H1 (cell line): ENCODE measurements around the gene LRRC45.

Experiments used
- EP300 ChIP-seq, 2 experiments: IDR thresholded peaks; 1 replicate in 1 of 2; 2 replicates in 1 of 2; pipeline ENCODE4 v1.6.1; 2011 to 2012; ENCODE audit warnings: low read depth in 2 of 2, low read length in 2 of 2, mild to moderate bottlenecking in 2 of 2, borderline replicate concordance in 1 of 2, inconsistent platforms in 1 of 2, moderate library complexity in 1 of 2
- POLR2A ChIP-seq, 2 experiments: IDR thresholded peaks; 1 replicate in 1 of 2; 2 replicates in 1 of 2; pipeline ENCODE4 v1.6.1; 2011; ENCODE audit warnings: low read depth in 2 of 2, low read length in 2 of 2, mild to moderate bottlenecking in 2 of 2; ENCODE audit errors: control extremely low read depth in 1 of 2
- POLR2AphosphoS5 ChIP-seq: IDR thresholded peaks from 2 replicates; pipeline ENCODE4 v1.6.1; 2011; ENCODE audit warnings: low read depth, low read length
- RAD21 ChIP-seq, 2 experiments: IDR thresholded peaks in 1 of 2; conservative IDR thresholded peaks in 1 of 2; 2 replicates each; pipeline ENCODE4 v1.6.1; 2011; ENCODE audit warnings: low read depth in 2 of 2, low read length in 2 of 2, improper control_type of control experiment in 1 of 2, inconsistent platforms in 1 of 2, mild to moderate bottlenecking in 1 of 2, moderate library complexity in 1 of 2
- RXRA ChIP-seq: IDR thresholded peaks from 2 replicates; pipeline ENCODE4 v1.6.1; 2011; ENCODE audit warnings: low read depth, mild to moderate bottlenecking, low read length, moderate library complexity; ENCODE audit not compliant: insufficient read depth
- SIN3A ChIP-seq, 2 experiments: IDR thresholded peaks in 1 of 2; conservative IDR thresholded peaks in 1 of 2; 2 replicates each; pipeline ENCODE4 v1.6.1; 2011 to 2012; ENCODE audit warnings: low read length in 2 of 2, improper control_type of control experiment in 1 of 2, low read depth in 1 of 2, mild to moderate bottlenecking in 1 of 2
- TAF1 ChIP-seq: IDR thresholded peaks from 2 replicates; pipeline ENCODE4 v1.6.1; 2011; ENCODE audit warnings: mild to moderate bottlenecking, low read depth, low read length
- TAF7 ChIP-seq: optimal IDR thresholded peaks from 2 replicates; pipeline ENCODE3; 2011; ENCODE audit warnings: low read depth, mild to moderate bottlenecking, inconsistent platforms, low read length, moderate library complexity, borderline replicate concordance
- TF ChIP-seq, protein P1 (sequence below), 3 experiments: IDR thresholded peaks; 1 replicate in 2 of 3; 2 replicates in 1 of 3; pipeline versions ENCODE4 v1.5.1 to v1.6.1; 2011; ENCODE audit warnings: low read length in 3 of 3, mild to moderate bottlenecking in 3 of 3, inconsistent platforms in 2 of 3, low read depth in 1 of 3, moderate library complexity in 1 of 3; ENCODE audit not compliant: insufficient read depth in 1 of 3; ENCODE audit errors: control extremely low read depth in 1 of 3
- TF ChIP-seq, protein P2 (sequence below): IDR thresholded peaks from 2 replicates; pipeline ENCODE4 v1.6.1; 2012; ENCODE audit warnings: inconsistent platforms

DNA sequence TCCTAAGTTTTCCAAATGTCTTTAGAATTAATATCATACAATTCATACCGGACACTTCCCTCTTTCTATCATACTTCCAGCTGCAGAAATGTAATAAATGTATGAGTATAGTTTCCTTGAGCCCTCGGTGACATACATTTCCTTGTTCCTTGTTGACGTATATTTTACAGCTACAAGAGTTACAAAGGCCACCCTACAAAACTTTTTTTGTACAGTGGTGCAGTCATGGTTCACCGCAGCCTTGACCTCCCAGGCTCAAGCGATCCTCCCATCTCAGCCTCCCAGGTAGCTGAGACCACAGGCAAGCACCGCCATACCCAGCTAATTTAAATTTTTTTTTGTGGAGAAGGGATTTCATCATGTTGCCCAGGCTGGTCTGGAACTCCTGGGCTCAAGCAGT is 49.7 kb downstream of the LRRC45 start:
- TF ChIP-seq EP300 (IDR thresholded peaks at IDR 0.05; ENCODE audit: borderline replicate concordance in 1 of 2, low read depth in 2 of 2, low read length in 2 of 2) (no peak), RXRA (no peak), RAD21 (IDR thresholded peaks at IDR 0.05 in 1 of 2, conservative IDR thresholded peaks at IDR 0.05 in 1 of 2; ENCODE audit: low read depth in 2 of 2, low read length in 2 of 2) (no peak), POLR2A (IDR thresholded peaks at IDR 0.05; ENCODE audit: control extremely low read depth in 1 of 2, low read depth in 2 of 2, low read length in 2 of 2) (no peak), SIN3A (conservative IDR thresholded peaks at IDR 0.05 in 1 of 2, IDR thresholded peaks at IDR 0.05 in 1 of 2; ENCODE audit: low read depth in 1 of 2, low read length in 2 of 2) (no peak), TAF7 (no peak), TAF1 (no peak), POLR2AphosphoS5 (no peak)
- TF ChIP-seq, protein P1, sequence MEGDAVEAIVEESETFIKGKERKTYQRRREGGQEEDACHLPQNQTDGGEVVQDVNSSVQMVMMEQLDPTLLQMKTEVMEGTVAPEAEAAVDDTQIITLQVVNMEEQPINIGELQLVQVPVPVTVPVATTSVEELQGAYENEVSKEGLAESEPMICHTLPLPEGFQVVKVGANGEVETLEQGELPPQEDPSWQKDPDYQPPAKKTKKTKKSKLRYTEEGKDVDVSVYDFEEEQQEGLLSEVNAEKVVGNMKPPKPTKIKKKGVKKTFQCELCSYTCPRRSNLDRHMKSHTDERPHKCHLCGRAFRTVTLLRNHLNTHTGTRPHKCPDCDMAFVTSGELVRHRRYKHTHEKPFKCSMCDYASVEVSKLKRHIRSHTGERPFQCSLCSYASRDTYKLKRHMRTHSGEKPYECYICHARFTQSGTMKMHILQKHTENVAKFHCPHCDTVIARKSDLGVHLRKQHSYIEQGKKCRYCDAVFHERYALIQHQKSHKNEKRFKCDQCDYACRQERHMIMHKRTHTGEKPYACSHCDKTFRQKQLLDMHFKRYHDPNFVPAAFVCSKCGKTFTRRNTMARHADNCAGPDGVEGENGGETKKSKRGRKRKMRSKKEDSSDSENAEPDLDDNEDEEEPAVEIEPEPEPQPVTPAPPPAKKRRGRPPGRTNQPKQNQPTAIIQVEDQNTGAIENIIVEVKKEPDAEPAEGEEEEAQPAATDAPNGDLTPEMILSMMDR (IDR thresholded peaks at IDR 0.05; ENCODE audit: control extremely low read depth in 1 of 3, insufficient read depth in 1 of 3, low read depth in 1 of 3, low read length in 3 of 3): no peak
- TF ChIP-seq, protein P2, sequence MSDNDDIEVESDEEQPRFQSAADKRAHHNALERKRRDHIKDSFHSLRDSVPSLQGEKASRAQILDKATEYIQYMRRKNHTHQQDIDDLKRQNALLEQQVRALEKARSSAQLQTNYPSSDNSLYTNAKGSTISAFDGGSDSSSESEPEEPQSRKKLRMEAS: no peak
